Urothelium cell line (cell line): ENCODE data around the gene CIDEB.

Experiments used
- DNase-seq: peaks from one replicate; pipeline ENCODE4 v3.0.0; 2011; ENCODE audit warnings: low spot score, mixed read lengths
- FAIRE-seq: peaks from 2 replicates; lab custom pipeline; 2011; peaks lifted over from hg19 to GRCh38; lab: Jason Lieb, UNC

The CIDEB gene

GRCh38 chr14:24258119-24258518 is 49.7 kb downstream of the CIDEB start:
- DNase-seq (no peak), FAIRE-seq (no peak)

GRCh38 chr14:24256960-24257359 is 50.8 kb downstream of the CIDEB start:
- FAIRE-seq, result no peak
- DNase-seq, result no peak

GRCh38 chr14:24255931-24256711 is 51.7 kb downstream of the CIDEB start:
- FAIRE-seq (no peak), DNase-seq (no peak)

DNA sequence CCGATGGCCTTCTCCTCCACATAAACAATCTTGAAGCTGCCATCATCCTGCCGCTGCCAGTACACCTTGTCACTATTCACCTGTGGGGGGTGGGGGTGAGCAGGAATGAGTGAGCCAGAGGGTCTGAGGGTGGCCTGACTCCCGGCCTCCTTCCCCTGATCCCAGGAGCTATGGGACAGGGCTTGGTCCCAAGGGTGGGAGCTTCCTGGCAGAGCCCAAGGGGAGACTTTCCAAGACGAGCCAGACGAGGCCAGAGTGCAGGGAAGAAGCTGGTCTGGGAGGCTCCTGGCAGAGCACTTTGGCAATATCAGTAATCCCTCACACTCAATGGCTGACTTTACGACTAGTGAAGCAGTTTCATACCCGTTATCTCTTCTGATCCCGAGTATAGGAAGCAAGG is 52.3 kb downstream of the CIDEB start:
- no peak for DNase-seq
- FAIRE-seq, result no peak
